K562 (cell line): ENCODE data around the gene KCNH2. TPM values are rescaled to one million over a fixed set of nuclear protein-coding genes. Genes with fewer than 3 reads are reported as not detected.

Experiments used
- EHMT2 ChIP-seq: fragments of 450-650 bp; IDR thresholded peaks from 2 replicates; pipeline ENCODE4 v1.6.1; 2018; ENCODE audit warnings: antibody characterized with exemption
- HNRNPH1 ChIP-seq: fragments of 200-400 bp; formaldehyde crosslinking; optimal IDR thresholded peaks from 2 replicates; pipeline ENCODE3; 2017; ENCODE audit warnings: low read depth, mild to moderate bottlenecking, low read length, moderate library complexity
- MAZ ChIP-seq, 2 experiments: fragments of 450-650 bp in 1 of 2; sonication (generic) in 1 of 2; formaldehyde crosslinking; IDR thresholded peaks in 1 of 2; conservative IDR thresholded peaks in 1 of 2; 2 replicates each; pipeline versions ENCODE4 v1.4.0 to v1.5.0; 2020; ENCODE audit warnings: mild to moderate bottlenecking in 1 of 2, missing genetic modification reagents in 1 of 2
- MTA3 ChIP-seq: fragments of 450-650 bp; formaldehyde crosslinking; IDR thresholded peaks from 2 replicates; pipeline ENCODE4 v1.6.1; 2017; ENCODE audit warnings: mild to moderate bottlenecking, borderline replicate concordance
- NELFE ChIP-seq: IDR thresholded peaks from 2 replicates; pipeline ENCODE4 v1.6.1; 2011; ENCODE audit warnings: mild to moderate bottlenecking; ENCODE audit not compliant: insufficient read depth, insufficient read length
- NR3C1 ChIP-seq: sonication (generic); formaldehyde crosslinking; IDR thresholded peaks from 2 replicates; pipeline ENCODE4 v1.8.1; 2022; ENCODE audit warnings: missing genetic modification reagents
- RFX7 ChIP-seq: fragments of 250-450 bp; sonication (Bioruptor Pico); IDR thresholded peaks from 2 replicates; pipeline ENCODE4 v1.5.1; 2021; ENCODE audit warnings: mild to moderate bottlenecking
- SRSF3 ChIP-seq: fragments of 200-400 bp; formaldehyde crosslinking; IDR thresholded peaks from 2 replicates; pipeline ENCODE4 v1.6.1; 2016; ENCODE audit warnings: mild to moderate bottlenecking, low read length, moderate library complexity; ENCODE audit not compliant: insufficient read depth
- ZC3H11A ChIP-seq: IDR thresholded peaks from 2 replicates; pipeline ENCODE4 v1.6.1; 2012; ENCODE audit warnings: low read depth, low read length, improper control_type of control experiment
- polyA plus RNA-seq, 8 experiments: library from polyadenylated mRNA; depleted of rRNA in 4 of 8; stranded (reverse) in 5 of 8; unstranded in 3 of 8; fragments of >200 nt; fragmentation: Nextera tagmentation in 2 of 8; fragmentation: Illumina TruSeq in 1 of 8; extraction: Ambion mirVana in 2 of 8; extraction: Trizol in 1 of 8; gene quantifications; 2 replicates each; pipeline versions ENCODE4 v1.2.1 to v1.2.3, GENCODE V29; 2011 to 2014; ENCODE audit warnings: inconsistent platforms in 1 of 8, missing spikeins in 1 of 8
- total RNA-seq, 7 experiments: library from RNA; depleted of rRNA in 6 of 7; stranded (reverse); fragments of >200 nt in 6 of 7; fragmentation: Illumina TruSeq in 2 of 7; extraction: Trizol in 2 of 7; gene quantifications; 2 replicates each; pipeline versions ENCODE4 v1.2.1 to v1.2.3, GENCODE V29; 2011 to 2021; ENCODE audit warnings: low replicate concordance in 1 of 7
- TF ChIP-seq, protein P1 (sequence below): fragments of 250-450 bp; sonication (Bioruptor Pico); IDR thresholded peaks from 2 replicates; pipeline ENCODE4 v1.4.0; 2020; ENCODE audit warnings: mild to moderate bottlenecking, moderate library complexity
- TF ChIP-seq, protein P2 (sequence below): sonication (generic); formaldehyde crosslinking; IDR thresholded peaks from 2 replicates; pipeline ENCODE4 v1.4.0; 2020; ENCODE audit warnings: mild to moderate bottlenecking, missing genetic modification reagents
- TF ChIP-seq, protein P3 (sequence below): fragments of 250-450 bp; sonication (Bioruptor Pico); IDR thresholded peaks from 2 replicates; pipeline ENCODE4 v1.5.0; 2020; ENCODE audit warnings: mild to moderate bottlenecking, borderline replicate concordance
- TF ChIP-seq, protein P4 (sequence below): sonication (generic); formaldehyde crosslinking; IDR thresholded peaks from 2 replicates; pipeline ENCODE4 v1.9.0; 2022; ENCODE audit warnings: mild to moderate bottlenecking, missing genetic modification reagents
- TF ChIP-seq, protein P5 (sequence below): fragments of 150-350 bp; conservative IDR thresholded peaks from 2 replicates; pipeline ENCODE4 v1.6.1; 2014; ENCODE audit warnings: low read length
- TF ChIP-seq, protein P6 (sequence below): IDR thresholded peaks from 3 replicates; pipeline ENCODE4 v1.6.1; 2011; ENCODE audit warnings: borderline replicate concordance, mild to moderate bottlenecking; ENCODE audit not compliant: insufficient read length, insufficient read depth

The KCNH2 gene
- total and polyA plus RNA-seq, 9 of the 15 experiments (the other 6 are each of a cell fraction or from before 2014, with no cell fraction given) = 18.1 to 368 (median 218) TPM

DNA sequence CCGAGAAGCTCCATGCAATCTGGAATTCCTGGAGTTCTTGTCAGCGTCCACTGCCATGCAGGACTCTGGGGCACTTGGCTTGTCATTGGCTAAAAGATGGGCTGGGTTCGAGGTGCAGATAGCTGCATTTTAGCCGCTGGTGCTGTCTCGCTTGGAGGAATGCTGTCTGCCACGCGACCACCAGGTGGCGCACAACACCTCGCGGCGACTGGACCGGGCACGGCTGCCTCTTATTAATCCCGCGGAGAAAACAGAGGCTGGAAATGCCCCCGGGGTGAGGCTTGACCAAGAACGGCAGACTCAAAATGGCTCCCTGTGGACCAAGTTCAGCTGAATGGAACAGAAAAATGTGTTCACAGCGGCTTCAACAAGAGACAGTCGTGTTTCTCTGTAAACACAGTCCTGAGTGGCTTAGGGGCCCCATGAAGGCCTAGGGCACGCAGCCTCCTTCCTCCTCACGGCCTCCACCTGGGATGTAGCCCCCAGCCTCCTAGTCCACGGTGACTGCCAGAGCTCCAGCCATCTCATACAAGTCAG, 79.6 kb downstream of the KCNH2 start (continued):
- TF ChIP-seq NELFE (no peak), MTA3 (0 out of 2 replicates have a peak, but pooled peaks have one; percentile 66), MAZ (CRISPR knock-in tag; conservative IDR thresholded peaks at IDR 0.05 in 1 of 2, IDR thresholded peaks at IDR 0.05 in 1 of 2) (peak; percentile 47 to 69; a peak in 3 of 4 replicates), NR3C1 (CRISPR knock-in tag) (no peak), ZC3H11A (0 out of 2 replicates have a peak, but pooled peaks have one; percentile 38), EHMT2 (0 out of 2 replicates have a peak, but pooled peaks have one; percentile 9), HNRNPH1 (no peak), SRSF3 (no peak), RFX7 (CRISPR knock-in tag) (no peak)
- TF ChIP-seq, protein P1, sequence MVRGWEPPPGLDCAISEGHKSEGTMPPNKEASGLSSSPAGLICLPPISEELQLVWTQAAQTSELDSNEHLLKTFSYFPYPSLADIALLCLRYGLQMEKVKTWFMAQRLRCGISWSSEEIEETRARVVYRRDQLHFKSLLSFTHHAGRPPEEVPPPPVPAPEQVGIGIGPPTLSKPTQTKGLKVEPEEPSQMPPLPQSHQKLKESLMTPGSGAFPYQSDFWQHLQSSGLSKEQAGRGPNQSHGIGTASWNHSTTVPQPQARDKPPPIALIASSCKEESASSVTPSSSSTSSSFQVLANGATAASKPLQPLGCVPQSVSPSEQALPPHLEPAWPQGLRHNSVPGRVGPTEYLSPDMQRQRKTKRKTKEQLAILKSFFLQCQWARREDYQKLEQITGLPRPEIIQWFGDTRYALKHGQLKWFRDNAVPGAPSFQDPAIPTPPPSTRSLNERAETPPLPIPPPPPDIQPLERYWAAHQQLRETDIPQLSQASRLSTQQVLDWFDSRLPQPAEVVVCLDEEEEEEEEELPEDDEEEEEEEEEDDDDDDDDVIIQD (CRISPR knock-in tag) = no peak
- TF ChIP-seq, protein P2, sequence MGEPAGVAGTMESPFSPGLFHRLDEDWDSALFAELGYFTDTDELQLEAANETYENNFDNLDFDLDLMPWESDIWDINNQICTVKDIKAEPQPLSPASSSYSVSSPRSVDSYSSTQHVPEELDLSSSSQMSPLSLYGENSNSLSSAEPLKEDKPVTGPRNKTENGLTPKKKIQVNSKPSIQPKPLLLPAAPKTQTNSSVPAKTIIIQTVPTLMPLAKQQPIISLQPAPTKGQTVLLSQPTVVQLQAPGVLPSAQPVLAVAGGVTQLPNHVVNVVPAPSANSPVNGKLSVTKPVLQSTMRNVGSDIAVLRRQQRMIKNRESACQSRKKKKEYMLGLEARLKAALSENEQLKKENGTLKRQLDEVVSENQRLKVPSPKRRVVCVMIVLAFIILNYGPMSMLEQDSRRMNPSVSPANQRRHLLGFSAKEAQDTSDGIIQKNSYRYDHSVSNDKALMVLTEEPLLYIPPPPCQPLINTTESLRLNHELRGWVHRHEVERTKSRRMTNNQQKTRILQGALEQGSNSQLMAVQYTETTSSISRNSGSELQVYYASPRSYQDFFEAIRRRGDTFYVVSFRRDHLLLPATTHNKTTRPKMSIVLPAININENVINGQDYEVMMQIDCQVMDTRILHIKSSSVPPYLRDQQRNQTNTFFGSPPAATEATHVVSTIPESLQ (CRISPR knock-in tag) = no peak
- TF ChIP-seq, protein P3, sequence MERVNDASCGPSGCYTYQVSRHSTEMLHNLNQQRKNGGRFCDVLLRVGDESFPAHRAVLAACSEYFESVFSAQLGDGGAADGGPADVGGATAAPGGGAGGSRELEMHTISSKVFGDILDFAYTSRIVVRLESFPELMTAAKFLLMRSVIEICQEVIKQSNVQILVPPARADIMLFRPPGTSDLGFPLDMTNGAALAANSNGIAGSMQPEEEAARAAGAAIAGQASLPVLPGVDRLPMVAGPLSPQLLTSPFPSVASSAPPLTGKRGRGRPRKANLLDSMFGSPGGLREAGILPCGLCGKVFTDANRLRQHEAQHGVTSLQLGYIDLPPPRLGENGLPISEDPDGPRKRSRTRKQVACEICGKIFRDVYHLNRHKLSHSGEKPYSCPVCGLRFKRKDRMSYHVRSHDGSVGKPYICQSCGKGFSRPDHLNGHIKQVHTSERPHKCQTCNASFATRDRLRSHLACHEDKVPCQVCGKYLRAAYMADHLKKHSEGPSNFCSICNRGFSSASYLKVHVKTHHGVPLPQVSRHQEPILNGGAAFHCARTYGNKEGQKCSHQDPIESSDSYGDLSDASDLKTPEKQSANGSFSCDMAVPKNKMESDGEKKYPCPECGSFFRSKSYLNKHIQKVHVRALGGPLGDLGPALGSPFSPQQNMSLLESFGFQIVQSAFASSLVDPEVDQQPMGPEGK (CRISPR knock-in tag) = no peak
- TF ChIP-seq, protein P4, sequence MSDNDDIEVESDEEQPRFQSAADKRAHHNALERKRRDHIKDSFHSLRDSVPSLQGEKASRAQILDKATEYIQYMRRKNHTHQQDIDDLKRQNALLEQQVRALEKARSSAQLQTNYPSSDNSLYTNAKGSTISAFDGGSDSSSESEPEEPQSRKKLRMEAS (CRISPR knock-in tag) = peak; percentile 42; the same call in 1 of the 2 replicates
- TF ChIP-seq, protein P5, sequence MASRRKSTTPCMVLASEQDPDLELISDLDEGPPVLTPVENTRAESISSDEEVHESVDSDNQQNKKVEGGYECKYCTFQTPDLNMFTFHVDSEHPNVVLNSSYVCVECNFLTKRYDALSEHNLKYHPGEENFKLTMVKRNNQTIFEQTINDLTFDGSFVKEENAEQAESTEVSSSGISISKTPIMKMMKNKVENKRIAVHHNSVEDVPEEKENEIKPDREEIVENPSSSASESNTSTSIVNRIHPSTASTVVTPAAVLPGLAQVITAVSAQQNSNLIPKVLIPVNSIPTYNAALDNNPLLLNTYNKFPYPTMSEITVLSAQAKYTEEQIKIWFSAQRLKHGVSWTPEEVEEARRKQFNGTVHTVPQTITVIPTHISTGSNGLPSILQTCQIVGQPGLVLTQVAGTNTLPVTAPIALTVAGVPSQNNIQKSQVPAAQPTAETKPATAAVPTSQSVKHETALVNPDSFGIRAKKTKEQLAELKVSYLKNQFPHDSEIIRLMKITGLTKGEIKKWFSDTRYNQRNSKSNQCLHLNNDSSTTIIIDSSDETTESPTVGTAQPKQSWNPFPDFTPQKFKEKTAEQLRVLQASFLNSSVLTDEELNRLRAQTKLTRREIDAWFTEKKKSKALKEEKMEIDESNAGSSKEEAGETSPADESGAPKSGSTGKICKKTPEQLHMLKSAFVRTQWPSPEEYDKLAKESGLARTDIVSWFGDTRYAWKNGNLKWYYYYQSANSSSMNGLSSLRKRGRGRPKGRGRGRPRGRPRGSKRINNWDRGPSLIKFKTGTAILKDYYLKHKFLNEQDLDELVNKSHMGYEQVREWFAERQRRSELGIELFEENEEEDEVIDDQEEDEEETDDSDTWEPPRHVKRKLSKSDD = no peak
- TF ChIP-seq, protein P6, sequence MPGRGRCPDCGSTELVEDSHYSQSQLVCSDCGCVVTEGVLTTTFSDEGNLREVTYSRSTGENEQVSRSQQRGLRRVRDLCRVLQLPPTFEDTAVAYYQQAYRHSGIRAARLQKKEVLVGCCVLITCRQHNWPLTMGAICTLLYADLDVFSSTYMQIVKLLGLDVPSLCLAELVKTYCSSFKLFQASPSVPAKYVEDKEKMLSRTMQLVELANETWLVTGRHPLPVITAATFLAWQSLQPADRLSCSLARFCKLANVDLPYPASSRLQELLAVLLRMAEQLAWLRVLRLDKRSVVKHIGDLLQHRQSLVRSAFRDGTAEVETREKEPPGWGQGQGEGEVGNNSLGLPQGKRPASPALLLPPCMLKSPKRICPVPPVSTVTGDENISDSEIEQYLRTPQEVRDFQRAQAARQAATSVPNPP = no peak
